GM12801 (cell line): ENCODE measurements around the gene RGMB.

Experiments
- CTCF ChIP-seq: IDR thresholded peaks from one replicate; pipeline ENCODE4 v1.5.1; 2011; ENCODE audit warnings: control low read depth; ENCODE audit not compliant: insufficient read length; ENCODE audit errors: extremely low read depth

RGMB gene

GRCh38 chr5:98784411-98784810, 10.9 kb downstream of the RGMB start:
- no peak for TF ChIP-seq CTCF

GRCh38 chr5:98785244-98785643, 11.8 kb downstream of the RGMB start:
- TF ChIP-seq CTCF, result no peak

- TF ChIP-seq CTCF, result no peak
These were observed 12.9 kb downstream of the RGMB start for GRCh38 chr5:98786191-98786853.

GRCh38 chr5:98787131-98787719, 13.8 kb downstream of the RGMB start:
- TF ChIP-seq CTCF, result no peak

GRCh38 chr5:98789029-98789428, 15.6 kb downstream of the RGMB start:
- TF ChIP-seq CTCF, result no peak

GRCh38 chr5:98791001-98791519, 17.6 kb downstream of the RGMB start:
- no peak for TF ChIP-seq CTCF

- TF ChIP-seq CTCF, result no peak
These were observed 18.6 kb downstream of the RGMB start for GRCh38 chr5:98791898-98792580.
